HG03439 (cell line): Measurements from ENCODE around the gene NR1D1.
A peak's percentile ranks its signal among the peaks of the same experiment; 100 is the strongest.

Experiments used
- ATAC-seq: cut with Tn5 transposase; IDR thresholded peaks from one replicate; pipeline ENCODE4 v1.9.1; 2021; ENCODE audit warnings: mild to moderate bottlenecking, moderate library complexity; ENCODE audit not compliant: unreplicated experiment

The NR1D1 gene

DNA sequence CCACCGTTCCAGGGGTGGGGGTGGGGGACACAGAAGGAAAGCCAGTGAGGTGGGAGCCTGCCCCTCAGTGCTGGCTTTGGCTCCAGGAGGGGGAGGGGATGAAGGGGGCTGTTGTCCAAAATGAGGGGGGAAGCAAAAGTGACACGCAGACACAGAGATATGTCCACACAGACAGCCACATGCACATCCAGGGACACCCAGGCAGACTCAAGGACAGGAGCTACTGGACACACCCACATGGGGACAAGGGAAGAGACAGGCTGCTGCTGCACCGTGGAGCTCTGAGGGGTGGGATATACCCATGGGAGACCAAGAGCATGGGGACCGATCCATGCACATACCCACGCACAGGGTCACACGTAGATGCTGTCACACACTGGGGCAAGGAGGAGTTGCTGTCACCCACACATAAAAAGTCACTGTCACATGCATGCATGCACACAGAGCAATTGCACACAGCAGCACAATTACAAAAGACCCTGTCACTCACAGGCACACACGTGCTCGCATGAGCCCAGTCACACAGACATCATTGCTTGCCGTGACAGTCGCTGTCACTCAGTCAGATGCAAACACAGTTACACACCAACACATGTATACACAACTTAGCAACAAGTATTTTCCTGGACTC, 36.4 kb downstream of the NR1D1 start:
- ATAC-seq = no peak

DNA sequence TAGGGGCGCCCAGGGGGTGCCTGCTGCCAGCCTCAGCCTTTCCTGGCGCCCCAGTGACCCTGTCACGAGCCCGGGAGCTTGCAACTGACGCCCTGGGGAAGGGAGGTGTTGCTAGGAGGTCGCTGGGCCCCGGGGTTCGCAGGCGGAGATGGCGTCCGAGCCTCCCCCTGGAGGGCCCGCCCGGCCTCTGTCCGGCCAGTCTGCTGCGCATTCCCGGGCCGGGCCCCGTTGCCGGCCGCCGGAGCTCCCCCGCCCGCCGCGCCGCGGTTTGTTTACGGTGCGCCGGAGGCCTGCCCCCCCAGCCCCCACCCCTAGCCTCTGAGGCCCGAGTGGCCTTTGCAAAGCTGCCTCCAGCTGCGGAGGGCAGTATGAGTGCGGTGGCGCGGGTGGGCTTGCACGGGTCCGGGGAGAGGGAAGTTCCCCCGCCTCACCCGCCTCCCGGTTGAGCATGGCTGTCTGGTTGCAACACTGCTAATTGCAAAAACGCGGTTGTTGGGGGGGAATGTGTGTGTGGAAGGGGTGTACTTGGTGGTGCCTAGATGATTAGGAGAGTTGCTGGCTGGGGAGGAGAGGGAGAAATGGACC, 37.1 kb downstream of the NR1D1 start:
- peak; percentile 31 for ATAC-seq

DNA sequence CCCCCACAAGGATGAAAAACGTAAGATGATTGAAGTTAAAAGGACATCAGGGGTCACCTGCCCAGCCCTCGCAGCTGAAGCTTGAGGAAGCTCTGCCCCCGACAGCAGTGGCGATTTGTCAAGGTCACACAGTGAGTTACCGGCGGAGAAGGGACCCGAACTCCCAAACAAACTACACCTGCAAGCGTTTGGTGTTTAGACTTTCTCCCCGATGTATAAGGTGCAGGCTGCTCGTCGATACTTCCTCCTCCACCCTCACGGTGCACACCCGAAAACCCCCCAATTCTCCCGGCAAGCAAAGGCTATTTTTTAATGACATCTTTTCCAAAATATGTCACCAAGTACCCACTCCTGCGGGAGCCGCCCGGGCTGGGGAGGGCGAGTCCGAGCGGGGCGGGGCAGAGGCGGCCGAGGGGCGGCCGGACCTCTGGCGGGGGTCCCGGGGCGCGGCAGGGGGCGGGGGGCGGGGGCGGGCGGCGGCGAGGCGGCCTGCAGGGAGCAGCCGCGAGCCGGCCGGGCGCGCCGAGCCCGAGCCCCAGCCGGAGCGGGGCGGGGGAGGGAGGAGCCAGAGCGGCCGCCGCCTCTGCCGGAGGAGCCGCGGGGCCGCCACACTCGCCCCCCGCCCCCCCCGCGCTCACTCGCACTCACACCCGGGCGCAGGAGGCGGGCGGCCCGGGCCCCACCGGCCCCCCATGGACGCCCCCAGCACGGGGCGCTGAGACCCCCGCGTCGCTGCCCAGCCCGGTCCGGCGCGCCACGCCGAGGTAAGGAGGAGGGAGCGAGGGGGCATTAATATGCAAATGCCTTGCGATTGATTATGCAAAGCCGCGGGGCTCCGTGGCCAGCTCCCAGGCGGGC, 37.8 kb downstream of the NR1D1 start, which contains the start of gene THRA:
TSS of gene THRA (plus strand) at position 637 of the 858 bp plus-strand sequence. CDS start 11,524 bp downstream, outside the sequence.
- ATAC-seq = peak; percentile 63

DNA sequence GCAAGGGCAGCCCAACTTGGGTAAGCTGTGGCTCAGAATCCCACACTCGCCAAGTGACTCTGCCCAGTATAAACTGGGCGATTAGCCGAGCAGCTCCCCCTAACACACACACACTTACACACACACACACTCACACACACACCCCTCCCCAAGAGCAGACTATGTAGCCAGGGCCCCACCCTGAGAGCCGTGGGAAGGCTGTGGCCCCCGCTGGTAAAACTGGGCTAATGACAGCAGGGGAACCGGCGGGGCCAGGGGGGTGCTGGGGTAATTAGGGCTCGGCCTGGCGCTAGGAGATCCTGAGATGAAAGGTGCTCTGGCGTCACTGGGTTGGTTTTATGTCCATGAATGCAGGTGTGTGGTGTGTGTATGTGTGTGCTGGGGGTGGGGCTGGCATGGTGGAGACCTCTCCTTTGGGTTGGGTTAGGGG, 38.8 kb downstream of the NR1D1 start:
- ATAC-seq = no peak

DNA sequence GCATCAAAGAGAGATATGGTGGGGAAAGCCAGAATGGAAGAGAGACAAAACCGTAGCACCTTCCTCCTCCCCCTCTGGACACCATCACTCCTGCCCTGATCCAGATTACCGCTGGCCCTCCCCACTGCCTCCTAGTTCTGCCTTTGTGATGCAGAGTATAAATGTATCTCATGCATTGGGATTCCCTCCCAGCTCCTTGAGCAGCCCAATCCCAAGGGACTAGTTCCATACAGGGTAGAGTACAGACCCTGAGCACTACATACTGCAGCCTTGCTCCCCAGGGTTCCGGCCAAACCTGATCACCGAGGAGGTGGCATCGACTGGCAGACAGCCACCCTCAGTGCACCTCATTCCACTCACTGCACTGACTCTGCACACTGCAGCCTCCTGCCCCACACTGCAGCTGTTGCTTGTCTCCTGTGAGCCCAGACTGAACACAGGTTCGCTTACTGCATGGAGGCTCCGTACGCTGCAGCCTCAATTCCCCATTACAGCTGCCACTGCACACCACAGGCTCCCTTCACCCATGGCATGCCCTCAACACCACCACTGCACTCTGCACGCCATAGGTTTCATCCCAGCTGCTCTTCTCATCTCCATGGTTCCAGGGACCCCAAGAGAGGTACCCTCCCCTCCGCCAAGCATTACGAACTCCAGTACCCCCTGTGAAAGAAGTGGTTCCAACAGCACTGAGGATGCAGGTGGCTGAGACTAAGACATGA, 39.3 kb downstream of the NR1D1 start:
- ATAC-seq = no peak

DNA sequence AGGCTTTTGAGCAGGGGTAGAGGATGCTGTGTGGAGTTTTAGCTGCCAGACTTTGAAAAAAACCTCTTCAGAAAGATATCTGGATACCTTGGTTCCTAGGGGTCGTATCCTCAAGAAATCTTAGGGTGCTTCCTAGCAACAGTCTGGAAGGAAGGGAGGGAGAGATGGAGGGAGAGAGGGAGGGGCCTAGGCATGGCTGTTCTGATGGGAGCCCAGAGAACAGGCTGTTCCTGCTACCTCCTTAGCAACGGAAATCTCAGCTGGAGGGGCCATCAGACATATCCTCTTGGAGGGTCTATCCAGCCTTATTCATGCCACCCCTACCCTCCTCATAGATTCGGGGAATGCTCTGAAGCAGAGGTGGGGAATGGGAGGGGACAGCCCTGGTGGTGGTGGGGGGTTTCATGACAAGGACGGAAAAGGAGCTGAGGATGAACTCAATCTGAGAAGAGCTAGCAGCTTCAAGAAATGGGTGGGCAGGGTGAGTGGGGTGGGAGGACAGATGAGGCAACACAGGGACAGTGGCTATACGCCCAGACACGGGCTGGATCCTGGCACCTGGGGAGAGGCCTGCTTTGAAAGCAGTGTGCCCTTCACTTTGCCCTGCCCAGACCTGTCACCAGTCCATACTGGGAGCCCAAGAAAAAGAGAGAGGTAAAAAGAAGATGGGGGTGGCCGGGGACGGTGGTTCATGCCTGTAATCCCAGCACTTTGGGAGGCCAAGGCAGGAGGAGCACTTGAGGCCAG, 40.5 kb downstream of the NR1D1 start:
- ATAC-seq = no peak

DNA sequence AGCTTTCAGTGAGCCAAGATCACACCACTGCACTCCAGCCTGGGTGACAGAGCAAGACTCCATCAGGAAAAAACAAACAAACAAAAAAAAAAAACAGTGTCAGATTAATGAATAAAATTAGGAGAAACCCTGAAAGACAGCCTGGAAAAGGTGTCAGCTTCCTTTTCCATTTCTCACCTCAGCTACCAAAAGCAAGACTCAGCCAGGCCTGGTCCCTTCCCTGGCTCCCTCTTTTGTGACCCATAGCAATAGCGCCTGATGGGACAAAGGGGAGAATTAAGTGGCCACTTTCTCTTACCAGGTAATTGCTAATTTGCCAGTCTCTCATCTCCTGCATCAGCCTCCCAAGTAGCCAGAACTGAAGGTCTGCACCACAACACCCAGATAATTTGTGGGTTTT, 41.5 kb downstream of the NR1D1 start:
- no peak for ATAC-seq

DNA sequence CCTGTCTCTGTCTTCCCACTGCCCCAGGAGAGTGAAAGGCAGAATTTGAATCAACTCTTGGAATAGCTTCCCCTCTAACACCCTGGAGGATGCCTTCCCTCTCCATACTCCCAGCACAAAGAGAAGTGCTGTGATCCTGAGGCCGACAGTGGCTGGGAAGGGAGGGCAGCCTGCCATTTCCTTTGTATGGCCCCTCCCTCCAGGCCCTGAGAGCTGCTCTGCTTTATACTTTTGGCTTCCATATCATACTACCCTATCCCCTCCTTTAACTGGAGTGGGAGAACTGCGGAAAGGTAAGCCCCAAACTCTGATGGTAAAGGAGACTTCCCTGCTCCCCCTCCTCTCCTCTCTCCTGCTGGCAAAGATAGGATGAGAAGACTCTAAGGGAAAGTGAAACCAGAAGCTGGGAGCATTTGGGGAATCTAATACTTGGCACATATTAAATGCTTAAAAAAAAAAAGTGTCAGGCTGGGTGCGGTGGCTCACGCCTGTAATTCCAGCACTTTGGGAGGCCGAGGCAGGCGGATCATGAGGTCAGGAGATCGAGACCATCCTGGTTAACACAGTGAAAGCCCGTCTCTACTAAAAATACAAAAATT, 42.1 kb downstream of the NR1D1 start:
- no peak for ATAC-seq

DNA sequence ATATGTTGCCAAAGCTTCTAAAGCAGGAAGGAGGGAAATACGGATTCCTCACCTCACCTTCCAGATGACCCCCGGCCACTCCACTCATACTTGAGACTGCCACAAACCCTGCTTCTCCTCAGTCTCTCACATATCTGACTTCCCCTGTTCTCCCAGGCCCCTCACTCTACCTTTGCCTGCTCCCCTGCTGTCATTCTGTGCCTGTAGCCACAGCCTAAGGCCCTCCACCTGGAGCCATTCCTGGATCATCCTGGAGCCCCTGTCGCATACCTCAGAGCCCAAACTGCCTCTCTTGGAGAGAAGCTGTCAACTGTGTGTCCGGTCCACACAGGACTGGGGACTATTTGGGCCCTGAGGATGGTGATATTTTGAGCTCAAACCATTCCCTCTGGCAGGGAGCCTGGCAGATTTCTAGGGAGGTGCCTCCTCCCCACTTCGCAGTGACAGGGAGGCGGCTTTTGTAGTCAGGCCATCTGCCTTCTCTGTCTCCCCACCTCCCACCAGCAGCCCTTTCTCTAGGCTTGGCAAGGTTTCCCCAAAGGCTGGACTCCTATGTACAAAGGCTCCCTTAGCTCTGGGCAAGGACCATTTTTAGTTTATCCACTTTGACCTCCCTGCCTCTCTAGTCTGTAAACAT, 43.9 kb downstream of the NR1D1 start:
- no peak for ATAC-seq
